ENCODE data around the gene GALM. TPM values are rescaled to one million over a fixed set of nuclear protein-coding genes. Genes with fewer than 3 reads are reported as not detected.

The GALM gene
- polyA plus RNA-seq, 2 of the 4 experiments (the other 2 are of a cell fraction): 33.4 to 34.2 TPM

- no peak for TF ChIP-seq RNF2 (IDR thresholded peaks at IDR 0.05; ENCODE audit: borderline replicate concordance, low read depth)
- no peak for TF ChIP-seq HOXB13 (CRISPR knock-in tag; IDR thresholded peaks at IDR 0.05; ENCODE audit: low read depth)
- no peak for TF ChIP-seq CHD2 (IDR thresholded peaks at IDR 0.05; ENCODE audit: low read length, partially characterized antibody)
- TF ChIP-seq HMGXB4 (CRISPR knock-in tag; IDR thresholded peaks at IDR 0.05; ENCODE audit: borderline replicate concordance): no peak
- TF ChIP-seq ZSCAN20 (CRISPR knock-in tag; IDR thresholded peaks at IDR 0.05): no peak
- no peak for TF ChIP-seq EHMT2 (IDR thresholded peaks at IDR 0.05; ENCODE audit: low read depth)
- TF ChIP-seq CTCF (IDR thresholded peaks at IDR 0.05): no peak
- TF ChIP-seq FOXS1 (CRISPR knock-in tag; IDR thresholded peaks at IDR 0.05): no peak
- TF ChIP-seq ZNF302 (CRISPR knock-in tag; IDR thresholded peaks at IDR 0.05): no peak
- TF ChIP-seq HOXA7 (CRISPR knock-in tag; IDR thresholded peaks at IDR 0.05): peak; percentile 50; the same call in 1 of the 2 replicates
- no peak for TF ChIP-seq ZC3H11A (IDR thresholded peaks at IDR 0.05)
- no peak for TF ChIP-seq SREBF2 (IDR thresholded peaks at IDR 0.05)
- TF ChIP-seq NPAS2 (CRISPR knock-in tag; IDR thresholded peaks at IDR 0.05; ENCODE audit: borderline replicate concordance): no peak
- no peak for TF ChIP-seq BCL3 (IDR thresholded peaks at IDR 0.05)
- 0 out of 2 replicates have a peak, but pooled peaks have one; percentile 12 for TF ChIP-seq FOSB (CRISPR knock-in tag; IDR thresholded peaks at IDR 0.05)
- TF ChIP-seq NR3C1 (IDR thresholded peaks at IDR 0.05): no peak
Observed at GRCh38 chr2:38747007-38747424, 81.1 kb downstream of the GALM start (continued).

- ChIA-PET CTCF (interaction anchor here (0.6 to 4.1 kb wide), 6 partner anchors 19 to 212 kb away, joined by 4 to 15 read pairs (median 4); no protein-coding TSS in a partner anchor), POLR2A (interaction anchor here (0.7 kb wide), 1 partner anchor 207 kb away, joined by 4 read pairs; no protein-coding TSS in a partner anchor)
- TF ChIP-seq NFE2L2 (conservative IDR thresholded peaks at IDR 0.05; ENCODE audit: low read length) (no peak), FOSB (CRISPR knock-in tag; IDR thresholded peaks at IDR 0.05) (0 out of 2 replicates have a peak, but pooled peaks have one; percentile 3), BCL3 (IDR thresholded peaks at IDR 0.05) (0 out of 3 replicates have a peak, but pooled peaks have one; percentile 10), POLR2AphosphoS2 (conservative IDR thresholded peaks at IDR 0.05; ENCODE audit: low read length) (peak; percentile 80; the same call in 1 of the 2 replicates)
- no peak overlapping the region for H3K4me3 ChIP-seq
- FAIRE-seq: no peak
- peak overlapping the region; percentile 87 for H3K4me2 ChIP-seq
- 71% methylated on average over 5 of the region's 5 CpGs for WGBS (ENCODE audit: missing lambda C conversion rate)
- peaks cover 64% of the 10 kb centered on the region for H3K4me1 ChIP-seq
- DNase-seq (ENCODE audit: low read depth in 1 of 2, low spot score in 1 of 2): no peak
- no peak for ATAC-seq
- H3K9me3 ChIP-seq: no peaks in the 10 kb centered on the region
- H3K27ac ChIP-seq: no peak overlapping the region
Observed at GRCh38 chr2:38747819-38748218, 81.9 kb downstream of the GALM start.
